ENCODE measurements around the gene DPYD. TPM values are rescaled to one million over a fixed set of nuclear protein-coding genes. Genes with fewer than 3 reads are reported as not detected.

The DPYD gene
- total and polyA plus RNA-seq, 9 donors, result 17.2 to 45.9 (median 38.7) TPM

- no peak overlapping the region for H3K4me3 ChIP-seq
- no peak overlapping the region for H3K27ac ChIP-seq
- peaks cover 2% of the 10 kb centered on the region for H3K4me1 ChIP-seq (ENCODE audit: insufficient read depth)
- H3K27me3 ChIP-seq, result no peaks in the 10 kb centered on the region
- no peak for DNase-seq
- H3K36me3 ChIP-seq, result no peaks in the 10 kb centered on the region
- WGBS, 3 donors, result 72 to 83% (median 78%) methylated on average over 2 of the region's 2 CpGs
- intact Hi-C loops (cut with DNase I), result no loop called here
- H3K9me3 ChIP-seq, result no peaks in the 10 kb centered on the region
- TF ChIP-seq EP300 (IDR thresholded peaks at IDR 0.05) (no peak), CTCF (IDR thresholded peaks at IDR 0.05) (no peak), POLR2A (IDR thresholded peaks at IDR 0.05) (no peak)
Observed at GRCh38 chr1:97901017-97901658, 19.7 kb downstream of the DPYD start.

GRCh38 chr1:97898948-97899347, 21.9 kb downstream of the DPYD start:
- Histone ChIP-seq H3K4me3 (no peak overlapping the region), H3K36me3 (no peaks in the 10 kb centered on the region), H3K27me3 (no peaks in the 10 kb centered on the region), H3K4me1 (ENCODE audit: insufficient read depth) (peaks cover 2% of the 10 kb centered on the region), H3K9me3 (no peaks in the 10 kb centered on the region), H3K27ac (no peak overlapping the region)
- WGBS, 3 donors, result 69 to 77% (median 70%) methylated on average over 3 of the region's 3 CpGs
- intact Hi-C loops (cut with DNase I), result loop anchor here in 1 of 4 donors (5.0 kb wide), 1 partner anchor 1662 kb away; no protein-coding TSS in a partner anchor
- TF ChIP-seq POLR2A (IDR thresholded peaks at IDR 0.05), result no peak
- TF ChIP-seq EP300 (IDR thresholded peaks at IDR 0.05), result no peak
- TF ChIP-seq CTCF (IDR thresholded peaks at IDR 0.05), result no peak
- no peak for DNase-seq

- Histone ChIP-seq H3K4me1 (ENCODE audit: insufficient read depth) (no peaks in the 10 kb centered on the region), H3K4me3 (no peak overlapping the region), H3K9me3 (no peaks in the 10 kb centered on the region), H3K27me3 (no peaks in the 10 kb centered on the region), H3K27ac (no peak overlapping the region), H3K36me3 (no peaks in the 10 kb centered on the region)
- WGBS, 3 donors, result 93 to 96% (median 94%) methylated on average over 1 of the region's 1 CpG
- TF ChIP-seq EP300 (IDR thresholded peaks at IDR 0.05) (no peak), POLR2A (IDR thresholded peaks at IDR 0.05) (no peak), CTCF (IDR thresholded peaks at IDR 0.05) (no peak)
- intact Hi-C loops (cut with DNase I), result loop anchor here in 1 of 4 donors (5.0 kb wide), 1 partner anchor 1658 kb away; no protein-coding TSS in a partner anchor
- DNase-seq, result no peak
Observed at GRCh38 chr1:97895278-97895677, 25.6 kb downstream of the DPYD start.

GRCh38 chr1:97893844-97894243, 27.0 kb downstream of the DPYD start:
- no peak for DNase-seq
- no peaks in the 10 kb centered on the region for H3K9me3 ChIP-seq
- H3K4me3 ChIP-seq, result no peak overlapping the region
- H3K4me1 ChIP-seq (ENCODE audit: insufficient read depth), result no peaks in the 10 kb centered on the region
- intact Hi-C loops (cut with DNase I), result no loop called here
- H3K27me3 ChIP-seq, result no peaks in the 10 kb centered on the region
- TF ChIP-seq EP300 (IDR thresholded peaks at IDR 0.05) (no peak), POLR2A (IDR thresholded peaks at IDR 0.05) (no peak)
- no peaks in the 10 kb centered on the region for H3K36me3 ChIP-seq
- H3K27ac ChIP-seq, result no peak overlapping the region

- 92 to 100% (median 100%) methylated on average over 1 of the region's 1 CpG for WGBS, 3 donors
- TF ChIP-seq POLR2A (IDR thresholded peaks at IDR 0.05) (no peak), EP300 (IDR thresholded peaks at IDR 0.05) (no peak), CTCF (IDR thresholded peaks at IDR 0.05) (no peak)
- intact Hi-C loops (cut with DNase I), result no loop called here
Observed at GRCh38 chr1:97886199-97886598, 34.6 kb downstream of the DPYD start.

More at GRCh38 chr1:97886199-97886598, 34.6 kb downstream of the DPYD start:
- Histone ChIP-seq H3K27me3 (no peaks in the 10 kb centered on the region), H3K4me3 (no peak overlapping the region), H3K9me3 (peaks cover 0 to 3% of the 10 kb centered on the region in 2 donors), H3K36me3 (no peaks in the 10 kb centered on the region), H3K27ac (no peak overlapping the region), H3K4me1 (ENCODE audit: insufficient read depth) (peaks cover 2% of the 10 kb centered on the region)
- no peak for DNase-seq

Data from ovary (tissue), 9 donors.